K562 treated with DMSO at 1 percent for 48 hours (cell line): Measurements from ENCODE around the gene CDC27. TPM values are rescaled to one million over a fixed set of nuclear protein-coding genes. Genes with fewer than 3 reads are reported as not detected.

ENCODE experiments used
- total RNA-seq: library from RNA; unstranded; fragments of 300-600 nt; gene quantifications from 2 replicates; pipeline ENCODE4 v1.2.3, GENCODE V29; 2022; ENCODE audit warnings: low replicate concordance; ENCODE audit errors: extremely low read depth

CDC27 gene
- not detected in 2 replicates for total RNA-seq

GRCh38 chr17:47188876-47189731 lies at the start of gene CDC27:
CDC27 (minus strand) TSS chr17:47189295; CDS start chr17:47189172, 123 bp downstream.

DNA sequence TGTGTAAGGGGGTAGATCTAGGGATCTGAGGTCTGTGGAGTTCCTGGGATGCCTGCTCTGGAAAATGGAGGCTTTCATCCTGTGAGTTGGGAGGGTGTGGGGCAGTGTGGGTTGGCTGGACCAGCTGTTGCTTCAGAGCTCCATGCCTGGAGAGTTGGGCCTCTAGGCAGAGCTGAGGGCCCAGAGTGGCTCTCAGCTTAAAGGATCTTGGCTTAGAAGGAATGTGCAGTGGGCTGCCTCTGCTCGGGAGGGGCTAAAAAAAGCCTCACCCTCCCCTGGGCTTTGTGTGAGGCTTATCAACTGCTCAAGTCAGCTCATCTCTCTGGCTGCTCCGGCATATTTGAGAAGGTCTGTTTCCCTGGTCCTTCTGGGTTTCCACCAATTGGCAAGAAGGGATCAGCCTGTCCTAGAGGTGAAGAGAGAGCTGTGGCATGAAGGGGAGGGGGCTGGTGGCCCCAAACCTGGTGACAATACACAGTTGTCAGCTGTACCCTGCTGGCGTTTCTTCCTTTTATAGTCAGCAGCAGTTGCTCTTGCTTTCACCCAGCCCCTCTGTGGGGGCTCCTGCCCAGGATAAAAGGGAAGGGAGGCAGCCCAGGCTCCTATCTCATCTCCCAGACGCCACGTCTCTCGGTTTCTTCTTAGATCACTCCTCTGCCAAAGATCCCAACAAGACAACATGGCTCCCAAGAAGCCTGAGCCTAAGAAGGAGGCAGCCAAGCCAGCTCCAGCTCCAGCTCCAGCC lies 19.8 kb upstream of the CDC27 start, which contains the start of gene MYL4:
MYL4 (plus strand) TSS at position 605 of the 745 bp plus-strand sequence; CDS start at position 680, 75 bp downstream.

Other genes starting within 250 kb of the CDC27 start
- not detected in 2 replicates for gene RPRML, start 210.0 kb downstream of the CDC27 start, total RNA-seq
- not detected in 2 replicates for gene MYL4, start 20.1 kb upstream of the CDC27 start, total RNA-seq
- not detected in 2 replicates for gene ITGB3, start 64.5 kb upstream of the CDC27 start, total RNA-seq
- gene EFCAB13, start 134.7 kb upstream of the CDC27 start, total RNA-seq = not detected in 2 replicates